Stomach smooth muscle (tissue), 2 donors: Measurements from ENCODE around the gene C3.

Source experiments
- H3K27ac ChIP-seq: one replicate; pipeline ENCODE4 v1.7.0; 2013; ENCODE audit warnings: mild to moderate bottlenecking, low read length, inconsistent platforms
- H3K27me3 ChIP-seq, 2 donors: one replicate each; pipeline ENCODE4 v1.7.0; 2013; ENCODE audit warnings: low read length in 2 of 2; ENCODE audit not compliant: insufficient read depth in 2 of 2, control insufficient read depth in 1 of 2
- H3K36me3 ChIP-seq, 2 donors: one replicate each; pipeline ENCODE4 v1.7.0; 2013; ENCODE audit warnings: low read length in 2 of 2; ENCODE audit not compliant: control insufficient read depth in 2 of 2, insufficient read depth in 2 of 2
- H3K4me1 ChIP-seq: one replicate; pipeline ENCODE4 v1.7.0; 2013; ENCODE audit warnings: low read length; ENCODE audit not compliant: control insufficient read depth, insufficient read depth
- H3K4me3 ChIP-seq, 2 donors: one replicate each; pipeline ENCODE4 v1.7.0; 2013; ENCODE audit warnings: low read length in 2 of 2
- H3K9ac ChIP-seq, 2 donors: one replicate each; pipeline ENCODE4 v1.7.0; 2013; ENCODE audit warnings: low read length in 2 of 2, mild to moderate bottlenecking in 1 of 2
- H3K9me3 ChIP-seq, 2 donors: one replicate each; pipeline ENCODE4 v1.7.0; 2013; ENCODE audit warnings: low read length in 2 of 2; ENCODE audit not compliant: control insufficient read depth in 2 of 2
- donor health status: healthy.
- donor health status: Pancreatic carcinoma.

The C3 gene

GRCh38 chr19:6700586-6701316 lies 19.7 kb downstream of the C3 start:
- Histone ChIP-seq H3K4me3 (no peak overlapping the region), H3K4me1 (no peaks in the 10 kb centered on the region), H3K36me3 (no peaks in the 10 kb centered on the region), H3K9me3 (no peaks in the 10 kb centered on the region), H3K27me3 (peaks cover 0 to 4% of the 10 kb centered on the region in 2 donors), H3K9ac (no peak overlapping the region), H3K27ac (no peak overlapping the region)

- Histone ChIP-seq H3K9me3 (no peaks in the 10 kb centered on the region), H3K4me1 (no peaks in the 10 kb centered on the region), H3K36me3 (no peaks in the 10 kb centered on the region), H3K27me3 (peaks cover 0 to 4% of the 10 kb centered on the region in 2 donors), H3K9ac (no peak overlapping the region), H3K27ac (no peak overlapping the region), H3K4me3 (no peak overlapping the region)
Observed at GRCh38 chr19:6699935-6700334, 20.5 kb downstream of the C3 start.

- H3K27ac ChIP-seq, result no peak overlapping the region
- no peaks in the 10 kb centered on the region for H3K36me3 ChIP-seq
- no peaks in the 10 kb centered on the region for H3K9me3 ChIP-seq
- no peak overlapping the region for H3K4me3 ChIP-seq
- H3K9ac ChIP-seq, result no peak overlapping the region
- peaks cover 0 to 4% of the 10 kb centered on the region in 2 donors for H3K27me3 ChIP-seq
- no peaks in the 10 kb centered on the region for H3K4me1 ChIP-seq
Observed at GRCh38 chr19:6697291-6697690, 23.2 kb downstream of the C3 start.

- H3K27ac ChIP-seq, result no peak overlapping the region
- no peaks in the 10 kb centered on the region for H3K4me1 ChIP-seq
- H3K36me3 ChIP-seq, result no peaks in the 10 kb centered on the region
- H3K27me3 ChIP-seq, result peaks cover 0 to 8% of the 10 kb centered on the region in 2 donors
- H3K9me3 ChIP-seq, result no peaks in the 10 kb centered on the region
- no peak overlapping the region for H3K4me3 ChIP-seq
- H3K9ac ChIP-seq, result no peak overlapping the region
Observed at GRCh38 chr19:6696239-6696820, 24.1 kb downstream of the C3 start.

- H3K27me3 ChIP-seq, result peaks cover 0 to 8% of the 10 kb centered on the region in 2 donors
- H3K9me3 ChIP-seq, result no peaks in the 10 kb centered on the region
- H3K4me3 ChIP-seq, result no peak overlapping the region
- H3K27ac ChIP-seq, result no peak overlapping the region
- no peaks in the 10 kb centered on the region for H3K36me3 ChIP-seq
- no peak overlapping the region for H3K9ac ChIP-seq
- no peaks in the 10 kb centered on the region for H3K4me1 ChIP-seq
Observed at GRCh38 chr19:6694147-6694815, 26.2 kb downstream of the C3 start.

- Histone ChIP-seq H3K27ac (no peak overlapping the region), H3K27me3 (peaks cover 0 to 8% of the 10 kb centered on the region in 2 donors), H3K36me3 (no peaks in the 10 kb centered on the region), H3K4me3 (no peak overlapping the region), H3K9ac (no peak overlapping the region), H3K4me1 (no peaks in the 10 kb centered on the region), H3K9me3 (no peaks in the 10 kb centered on the region)
Observed at GRCh38 chr19:6693681-6694080, 26.8 kb downstream of the C3 start.

GRCh38 chr19:6693056-6693471 lies 27.4 kb downstream of the C3 start:
- Histone ChIP-seq H3K4me1 (no peaks in the 10 kb centered on the region), H3K27me3 (peaks cover 0 to 8% of the 10 kb centered on the region in 2 donors), H3K4me3 (no peak overlapping the region), H3K9me3 (no peaks in the 10 kb centered on the region), H3K9ac (no peak overlapping the region), H3K36me3 (no peaks in the 10 kb centered on the region), H3K27ac (no peak overlapping the region)

GRCh38 chr19:6692027-6692426 lies 28.4 kb downstream of the C3 start:
- no peaks in the 10 kb centered on the region for H3K36me3 ChIP-seq
- no peak overlapping the region for H3K4me3 ChIP-seq
- no peaks in the 10 kb centered on the region for H3K4me1 ChIP-seq
- H3K9me3 ChIP-seq, result no peaks in the 10 kb centered on the region
- H3K9ac ChIP-seq, result no peak overlapping the region
- H3K27ac ChIP-seq, result no peak overlapping the region
- peaks cover 0 to 6% of the 10 kb centered on the region in 2 donors for H3K27me3 ChIP-seq

GRCh38 chr19:6691342-6691741 lies 29.1 kb downstream of the C3 start:
- peaks cover 0 to 6% of the 10 kb centered on the region in 2 donors for H3K27me3 ChIP-seq
- H3K4me1 ChIP-seq, result no peaks in the 10 kb centered on the region
- no peaks in the 10 kb centered on the region for H3K36me3 ChIP-seq
- no peak overlapping the region for H3K27ac ChIP-seq
- no peaks in the 10 kb centered on the region for H3K9me3 ChIP-seq
- no peak overlapping the region for H3K9ac ChIP-seq
- H3K4me3 ChIP-seq, result no peak overlapping the region

- no peaks in the 10 kb centered on the region for H3K36me3 ChIP-seq
- H3K27me3 ChIP-seq, result peaks cover 0 to 6% of the 10 kb centered on the region in 2 donors
- no peak overlapping the region for H3K9ac ChIP-seq
- no peaks in the 10 kb centered on the region for H3K4me1 ChIP-seq
- H3K27ac ChIP-seq, result no peak overlapping the region
- no peak overlapping the region for H3K4me3 ChIP-seq
- H3K9me3 ChIP-seq, result no peaks in the 10 kb centered on the region
Observed at GRCh38 chr19:6690160-6690885, 30.1 kb downstream of the C3 start.
